DMS 273 treated with DMSO at 0.1 percent for 48 hours (cell line): ENCODE data around the gene CDIPT.
"Not testable (repeated sequence)": the region's sequence is repeated elsewhere in the genome, so short reads cannot be mapped to it uniquely, and the experiment has no call there.

Source experiments
- DNase-seq: peaks from one replicate; lab custom pipeline; 2025; lab: John Stamatoyannopoulos, UW

Gene CDIPT

DNA sequence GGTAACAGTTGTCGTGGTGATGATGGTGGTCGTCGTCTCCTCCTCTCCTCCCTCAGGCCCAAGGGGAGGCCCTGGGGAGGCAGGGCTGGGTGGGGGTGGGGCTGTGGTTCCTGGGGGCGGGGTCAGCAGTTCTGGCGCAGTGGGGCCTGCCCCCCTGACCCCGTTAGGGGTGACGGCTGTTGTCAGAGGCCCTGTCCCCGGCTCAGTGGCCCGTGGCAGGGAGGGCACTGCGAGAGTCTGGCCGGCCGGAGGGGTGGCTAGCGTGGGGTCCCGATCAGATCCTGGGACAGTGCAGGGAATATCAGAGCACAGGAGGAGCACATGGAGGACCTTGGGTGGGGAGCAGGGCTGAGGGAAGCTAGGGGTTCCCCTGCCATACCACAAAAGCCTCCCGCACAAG is 33.8 kb upstream of the CDIPT start:
- DNase-seq: no peak

DNA sequence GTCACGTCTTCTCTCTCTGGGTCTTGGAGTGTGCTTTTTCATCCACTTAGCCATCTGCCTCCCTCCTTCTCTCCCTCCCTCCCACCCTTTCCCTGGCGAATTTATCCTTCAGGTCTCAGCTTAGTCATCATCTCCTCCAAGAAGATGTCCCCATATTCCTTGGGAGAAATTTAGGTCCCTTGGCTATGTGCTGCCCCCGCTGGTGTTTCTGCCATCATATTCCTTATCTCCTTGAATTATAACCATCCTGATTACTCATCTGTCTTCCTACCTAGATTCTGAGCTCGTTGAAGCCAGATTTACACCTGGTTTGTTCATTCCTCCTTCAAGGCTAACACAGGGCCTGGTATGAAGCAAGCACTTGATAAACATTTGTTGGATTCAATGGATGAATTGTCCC is 31.3 kb upstream of the CDIPT start:
- no peak for DNase-seq

DNA sequence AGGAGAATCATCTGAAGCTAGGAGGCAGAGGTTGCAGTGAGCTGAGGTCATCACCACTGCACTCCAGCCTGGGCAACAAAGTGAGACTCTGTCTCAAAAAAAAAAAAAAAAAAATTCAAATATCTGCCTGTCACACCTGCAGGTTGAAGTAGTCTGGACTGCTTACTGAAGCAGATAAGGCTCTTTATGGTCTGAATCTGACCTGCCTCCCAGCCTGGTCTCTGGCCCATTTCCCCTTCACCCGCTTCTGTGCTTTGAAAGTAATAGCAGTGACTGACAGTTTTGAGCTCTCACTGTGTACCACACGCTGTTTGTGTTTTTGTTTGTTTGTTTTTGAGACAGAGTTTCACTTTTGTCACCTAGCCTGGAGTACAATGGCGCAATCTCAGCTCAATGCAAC is 30.5 kb upstream of the CDIPT start:
- DNase-seq: no peak

DNA sequence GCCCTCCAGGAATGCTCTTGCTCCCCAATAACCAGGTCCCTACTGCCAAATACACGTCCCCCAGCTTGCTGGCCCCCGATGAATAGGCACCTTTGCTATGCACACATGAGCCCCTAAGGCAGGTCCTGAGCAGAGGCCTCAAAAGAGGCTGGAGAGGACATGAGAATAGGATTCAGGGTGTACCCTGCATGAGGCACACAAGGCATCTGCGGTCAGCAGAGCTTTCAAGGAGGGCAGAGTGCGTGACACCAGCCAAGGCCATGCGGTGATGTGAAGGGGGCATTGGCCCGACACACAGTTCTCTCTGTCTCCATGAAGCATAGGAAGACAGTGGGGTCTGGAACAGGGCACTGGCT is 29.4 kb upstream of the CDIPT start:
- DNase-seq: no peak

GRCh38 chr16:29891525-29892457 is 28.8 kb upstream of the CDIPT start:
- no peak for DNase-seq

- DNase-seq: not testable (repeated sequence)
These were observed 26.3 kb upstream of the CDIPT start for GRCh38 chr16:29889372-29889771.

DNA sequence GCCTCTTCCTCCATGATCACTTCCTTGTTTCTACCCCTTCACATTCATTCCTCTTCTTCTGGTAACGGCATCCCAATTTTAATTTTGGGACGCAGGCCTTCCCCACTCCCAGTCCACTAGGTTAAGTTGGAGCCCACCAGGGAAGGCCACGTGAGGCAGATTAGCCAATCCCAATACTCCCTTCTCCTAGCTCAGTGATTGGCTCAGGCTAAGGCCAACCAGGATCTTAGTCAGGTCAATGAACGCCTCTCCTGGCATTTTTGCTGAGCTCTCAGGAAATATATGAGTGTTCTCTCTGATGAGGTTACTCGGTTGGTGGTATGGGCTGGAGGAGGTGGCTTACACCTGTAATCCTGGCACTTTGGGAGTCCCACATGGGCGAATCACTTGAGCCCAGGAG is 21.0 kb upstream of the CDIPT start:
- no peak for DNase-seq

DNA sequence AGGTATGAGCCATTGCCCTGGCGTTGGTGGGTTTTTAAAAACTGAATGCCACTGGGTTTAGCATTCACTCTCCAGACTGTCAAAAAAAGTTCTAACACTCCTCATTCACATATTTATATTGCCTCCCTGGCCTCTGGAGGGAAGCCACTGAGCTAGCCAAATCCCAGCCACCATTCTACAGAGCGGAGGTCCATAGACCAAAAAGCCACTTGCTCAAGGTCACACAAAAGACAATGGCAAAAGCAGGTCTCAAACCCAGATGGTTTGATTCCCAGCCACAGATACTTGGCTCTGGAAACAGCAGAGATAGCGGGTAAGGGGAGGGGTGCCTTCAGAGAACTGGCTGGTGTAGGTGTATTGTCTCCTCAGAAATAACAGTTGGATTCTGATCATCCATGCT is 18.0 kb upstream of the CDIPT start:
- no peak for DNase-seq

DNA sequence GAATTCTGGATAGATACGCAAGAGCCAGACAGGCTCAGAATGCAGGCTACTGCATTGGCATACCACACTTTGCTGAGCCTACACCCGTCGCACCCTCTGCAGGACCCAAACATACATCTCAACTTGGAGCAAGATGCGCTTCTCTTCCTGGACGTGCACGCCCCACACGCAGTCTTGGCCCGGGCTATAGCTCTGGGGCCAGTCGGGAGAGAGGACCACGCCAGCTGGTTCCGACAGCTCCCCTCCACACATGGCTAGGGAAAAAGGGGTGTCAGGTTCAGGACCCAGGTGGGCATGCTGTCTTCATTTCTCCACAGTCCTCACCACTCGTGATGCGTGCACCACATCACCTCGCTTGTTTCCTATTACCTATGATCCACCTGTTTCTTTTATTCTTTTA is 15.1 kb upstream of the CDIPT start:
- DNase-seq: no peak

DNA sequence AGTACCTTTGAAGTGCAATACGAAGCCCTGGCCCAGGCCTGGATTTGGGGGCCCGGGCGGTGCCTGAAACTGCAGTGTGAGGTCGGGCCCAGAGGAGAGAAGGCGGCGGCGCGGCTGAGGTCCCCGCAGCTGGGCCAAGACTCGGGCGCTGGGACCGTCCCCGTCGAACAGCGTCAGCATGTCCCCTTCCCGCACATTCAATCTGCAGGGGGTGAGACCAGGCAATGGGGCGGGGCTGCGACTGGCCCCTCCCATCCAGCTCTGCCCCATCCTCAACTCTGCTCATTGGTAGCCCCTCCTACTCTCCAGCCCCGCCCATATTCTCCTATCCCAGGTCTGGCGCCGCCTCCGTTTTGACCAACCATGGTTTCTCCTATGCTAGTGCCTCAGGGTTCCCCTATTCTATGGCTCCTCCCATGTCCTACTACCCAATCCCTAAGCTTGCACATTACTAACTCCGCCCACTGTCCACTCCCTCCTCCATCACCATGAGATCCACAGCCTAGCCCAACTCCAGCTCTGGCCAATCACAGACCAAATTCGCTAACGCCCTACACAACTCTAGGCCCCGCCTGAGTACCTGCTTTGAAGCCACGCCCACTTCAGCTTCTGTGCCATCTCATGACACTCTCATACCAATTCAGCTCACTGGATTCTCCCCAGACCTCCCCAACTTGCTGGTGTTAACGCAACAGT is 14.4 kb upstream of the CDIPT start:
- DNase-seq: no peak

DNA sequence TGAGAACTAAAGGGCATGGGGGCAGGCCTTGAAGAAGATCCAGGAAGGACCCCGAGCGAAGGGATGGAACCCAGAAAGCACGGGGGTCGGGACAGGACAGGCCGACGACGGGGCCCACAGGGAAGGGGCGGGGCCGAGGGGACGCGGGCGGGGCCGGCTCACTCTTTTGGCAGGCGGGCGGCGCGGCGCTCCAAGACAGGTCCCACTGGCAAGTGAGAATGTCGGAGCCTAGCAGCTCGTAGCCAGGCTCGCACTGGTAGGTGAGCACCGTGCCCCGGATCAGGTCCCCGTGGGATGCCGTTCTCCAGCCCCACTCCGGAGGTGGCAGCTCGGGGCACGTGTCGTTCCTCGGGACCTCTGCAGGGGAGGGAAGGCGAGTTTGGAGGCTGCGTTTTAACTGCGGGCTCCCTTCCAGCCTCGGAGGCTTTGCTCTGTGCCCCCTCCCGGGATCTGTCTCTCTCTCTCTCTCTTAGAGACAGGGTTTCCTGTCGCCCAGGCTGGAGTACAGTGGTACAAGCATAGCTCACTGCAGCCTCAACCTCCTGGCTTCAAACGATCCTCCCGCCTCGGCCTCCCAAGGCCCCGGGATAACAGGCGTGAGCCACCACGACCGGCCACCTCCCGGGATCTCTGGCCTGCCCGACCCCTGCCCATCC is 13.7 kb upstream of the CDIPT start:
- DNase-seq: no peak

DNA sequence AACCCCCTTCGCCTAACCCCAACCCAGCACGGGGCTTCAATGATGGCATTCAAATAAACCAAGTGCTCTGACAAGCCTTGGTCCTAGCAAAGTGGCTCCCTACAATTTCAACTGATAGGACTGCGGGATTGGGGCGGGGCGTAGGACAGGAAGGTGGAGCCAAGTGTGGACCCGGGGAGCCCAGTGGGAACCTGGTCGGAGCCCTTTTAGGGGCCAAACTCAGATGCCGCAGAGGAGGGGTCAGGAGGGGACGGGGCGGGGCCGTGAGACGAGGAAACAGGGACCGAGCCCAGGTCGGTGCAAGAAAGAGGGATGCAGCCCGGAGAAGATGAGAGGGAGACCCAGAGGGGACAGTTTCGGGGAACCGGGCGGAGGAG is 13.2 kb upstream of the CDIPT start:
- DNase-seq: no peak

- DNase-seq: no peak
These were observed 12.2 kb upstream of the CDIPT start for GRCh38 chr16:29875206-29875605.

DNA sequence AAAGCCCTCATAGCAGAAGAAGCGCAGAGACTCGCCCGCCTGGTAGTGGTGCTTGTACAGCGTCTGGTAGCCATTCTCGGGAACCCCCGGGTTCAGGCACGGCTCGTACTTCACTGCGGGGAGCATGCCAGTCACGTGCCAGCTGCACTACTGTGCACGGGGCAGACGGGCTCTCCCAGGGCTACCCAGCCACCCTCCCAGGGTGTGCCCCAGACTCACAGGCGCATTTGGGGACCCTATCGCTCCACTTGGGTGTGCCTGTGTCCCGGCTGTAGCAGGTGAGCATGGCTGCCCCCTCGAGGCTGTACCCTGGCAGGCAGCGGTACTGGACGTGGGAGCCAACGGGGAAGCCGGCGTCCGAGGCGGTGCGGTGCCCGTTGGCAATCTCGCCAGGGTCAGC is 10.3 kb upstream of the CDIPT start:
- no peak for DNase-seq

- no peak for DNase-seq
These were observed 9.0 kb upstream of the CDIPT start for GRCh38 chr16:29871822-29872546.

DNA sequence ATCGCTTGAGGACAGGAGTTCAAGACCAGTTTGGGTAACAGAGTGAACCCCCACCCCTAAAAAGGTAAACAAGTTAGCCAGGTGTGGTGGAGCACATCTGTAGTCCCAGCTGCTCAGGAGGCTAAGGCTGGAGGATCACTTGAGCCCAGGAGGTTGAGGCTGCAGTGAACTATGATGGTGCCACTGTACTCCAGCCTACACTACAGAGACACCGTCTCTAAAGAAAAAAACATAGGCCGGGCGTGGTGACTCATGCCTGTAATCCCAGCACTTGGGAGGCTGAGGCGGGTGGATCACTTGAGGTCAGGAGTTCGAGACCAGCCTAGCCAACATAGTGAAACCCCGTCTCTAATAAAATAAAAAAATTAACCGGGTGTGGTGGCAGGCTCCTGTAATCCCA is 6.0 kb upstream of the CDIPT start:
- DNase-seq: not testable (repeated sequence)

DNA sequence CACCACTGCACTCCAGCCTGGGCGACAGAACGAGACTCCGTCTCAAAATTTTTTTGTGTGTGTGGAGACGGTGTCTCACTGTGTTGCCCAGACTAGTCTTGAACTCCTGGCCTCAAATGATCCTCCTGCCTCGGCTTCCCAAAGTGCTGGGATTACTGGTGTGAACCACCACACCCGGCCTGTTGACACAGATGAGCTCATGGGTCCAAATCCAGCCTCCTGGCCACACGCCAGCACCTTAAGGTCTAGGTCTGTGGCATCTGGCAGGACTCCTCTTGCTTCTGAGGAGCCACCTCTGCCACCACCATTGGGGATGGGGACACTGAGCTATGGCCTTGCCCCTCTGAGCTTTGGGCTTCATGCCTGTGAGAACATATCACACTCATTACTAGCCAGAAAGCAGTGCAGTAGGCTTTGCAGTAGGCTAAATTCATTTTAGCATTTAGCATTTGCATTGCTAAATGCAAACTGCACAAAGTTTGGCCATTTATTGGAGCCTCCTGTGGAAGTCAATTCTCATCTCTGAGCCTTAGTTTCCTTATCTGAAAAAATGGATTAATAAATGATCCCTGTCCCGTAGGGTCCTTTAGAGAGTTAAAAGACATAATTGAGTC is 5.5 kb upstream of the CDIPT start:
- no peak for DNase-seq

DNA sequence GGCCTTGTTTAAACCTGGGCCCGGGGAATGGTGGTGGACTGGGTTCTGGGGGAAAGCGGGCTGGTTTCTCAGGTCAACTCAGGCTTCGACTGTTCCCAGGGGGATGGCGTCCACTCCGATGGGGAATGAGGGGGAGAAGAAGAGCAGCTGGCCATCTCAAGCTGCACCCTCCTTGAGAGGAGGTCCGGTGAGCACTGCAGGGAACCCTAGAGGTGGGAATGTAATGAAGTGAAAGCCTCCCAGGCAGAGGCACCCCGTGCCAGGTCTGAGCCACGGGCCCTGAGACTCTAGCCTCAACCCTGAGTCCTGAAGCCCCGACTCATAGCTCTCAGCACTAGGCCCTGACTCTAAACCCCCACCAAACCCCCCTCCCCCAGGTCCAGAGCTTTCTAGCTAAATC is 1.2 kb upstream of the CDIPT start:
- DNase-seq: no peak

DNA sequence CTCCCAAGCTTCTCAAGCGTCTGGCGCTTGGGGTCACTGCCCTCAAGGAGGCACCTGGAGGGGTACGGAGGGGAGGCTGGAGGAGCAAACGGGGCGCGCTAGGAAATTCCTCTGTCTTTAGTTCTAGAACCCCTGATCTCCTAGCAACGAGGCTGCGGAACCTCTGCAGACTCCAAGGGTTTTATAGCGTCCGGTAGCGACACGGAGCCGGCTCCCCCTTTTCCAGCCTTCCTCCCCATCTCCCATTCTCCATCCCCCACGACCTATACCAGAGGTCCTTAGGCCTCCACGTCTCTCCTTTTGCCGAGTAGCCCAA is 601 bp upstream of the CDIPT start:
- no peak for DNase-seq

- no peak for DNase-seq
These were observed 593 bp downstream of the CDIPT start for GRCh38 chr16:29862383-29862883.

DNA sequence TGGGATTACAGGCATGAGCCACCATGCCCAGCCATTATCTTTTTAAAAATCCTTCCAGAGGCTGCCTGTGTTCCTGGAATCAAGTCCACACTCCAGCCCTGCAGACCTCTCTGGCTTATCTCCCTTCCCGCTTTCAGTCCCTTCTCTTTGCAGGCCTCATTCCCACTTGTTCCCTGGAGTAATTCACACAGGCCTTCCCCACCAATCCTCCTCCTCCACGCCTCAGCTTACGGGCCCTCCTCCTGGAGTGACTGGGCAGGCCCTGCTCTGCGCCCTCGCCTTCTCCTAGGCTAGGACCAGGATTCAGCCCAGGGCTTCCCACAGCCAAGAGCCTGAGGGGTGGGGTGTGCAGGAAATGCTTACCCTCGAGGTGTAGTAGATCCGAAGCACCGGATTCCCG is 2.8 kb downstream of the CDIPT start:
- no peak for DNase-seq

DNA sequence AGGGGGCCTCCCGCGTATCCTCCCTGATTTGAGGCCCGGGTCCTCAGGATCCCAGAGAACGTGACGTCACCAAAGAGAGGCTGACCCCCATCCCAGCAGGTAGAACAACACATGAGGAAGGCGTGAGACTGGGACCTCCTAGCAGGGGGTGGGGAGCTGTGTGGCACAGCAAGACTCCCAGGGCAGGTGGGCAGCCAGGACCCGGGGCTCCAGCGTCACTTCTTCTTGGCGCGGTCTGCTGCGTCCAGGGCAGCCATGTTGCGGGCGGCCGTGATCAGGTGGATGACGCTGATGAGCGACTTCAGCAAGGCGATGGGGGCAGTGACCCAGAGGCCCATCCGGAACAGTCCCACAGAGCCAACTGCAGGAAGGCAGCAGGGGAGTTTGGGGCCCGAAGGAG is 4.1 kb downstream of the CDIPT start:
- DNase-seq: no peak
